GM21786 (cell line): ENCODE measurements around the gene GNPNAT1.
"Not testable (repeated sequence)": the region's sequence is repeated elsewhere in the genome, so short reads cannot be mapped to it uniquely, and the experiment has no call there.

Experiments used
- ATAC-seq: cut with Tn5 transposase; IDR thresholded peaks from one replicate; pipeline ENCODE4 v1.9.1; 2021; ENCODE audit not compliant: unreplicated experiment

GNPNAT1 gene

DNA sequence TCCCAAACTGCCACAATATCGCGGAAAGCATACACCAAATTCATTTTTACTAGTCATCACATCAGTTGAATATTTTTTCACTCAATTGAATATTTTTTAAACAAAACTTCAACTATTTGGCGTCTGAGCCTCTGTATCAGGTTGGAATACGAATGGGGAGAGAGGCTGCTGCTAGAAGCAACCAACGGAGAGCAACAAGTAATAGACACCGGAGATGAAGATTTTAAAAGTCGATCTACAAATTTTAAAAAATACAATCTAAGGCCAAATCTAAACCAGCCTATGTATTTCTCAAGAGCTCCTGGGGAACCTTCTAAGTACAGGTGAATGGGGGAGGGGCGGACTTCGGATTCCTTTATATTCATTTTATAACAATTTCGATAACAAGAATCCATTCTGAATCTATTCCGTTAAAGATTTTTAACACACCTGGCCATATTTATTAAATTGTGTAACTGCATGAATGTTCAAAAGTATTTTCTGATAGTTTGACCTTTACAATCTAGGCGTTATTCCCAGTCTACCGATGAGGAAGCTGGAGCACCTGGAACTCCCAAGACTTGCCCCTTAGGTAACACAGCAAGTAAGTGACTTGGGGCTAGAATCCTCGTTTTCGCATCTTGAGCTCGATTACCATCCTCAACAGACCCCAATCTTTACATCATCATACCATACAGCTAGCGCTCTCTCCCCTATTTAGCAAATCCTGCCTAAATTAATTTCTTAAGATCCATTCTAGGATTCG is 1.2 kb downstream of the GNPNAT1 start:
- no peak for ATAC-seq

DNA sequence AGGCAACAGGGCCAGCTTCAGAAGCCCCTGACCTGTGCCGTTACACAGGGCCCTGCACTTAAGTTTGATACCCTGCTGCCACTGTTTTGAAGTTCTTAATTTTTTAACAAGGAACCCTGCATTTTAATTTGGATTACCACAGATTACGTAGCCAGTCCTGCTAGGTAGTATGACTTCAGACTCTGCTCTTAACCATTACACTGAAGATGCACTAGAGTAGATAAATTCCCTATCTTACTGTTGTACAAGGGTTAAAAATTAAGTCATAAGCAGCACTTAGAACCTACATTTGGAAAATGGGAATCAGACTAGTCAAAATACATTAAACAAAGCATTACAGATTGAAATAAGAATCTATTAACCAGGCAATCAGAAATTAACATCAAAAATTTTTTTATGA is 2.3 kb downstream of the GNPNAT1 start:
- no peak for ATAC-seq

DNA sequence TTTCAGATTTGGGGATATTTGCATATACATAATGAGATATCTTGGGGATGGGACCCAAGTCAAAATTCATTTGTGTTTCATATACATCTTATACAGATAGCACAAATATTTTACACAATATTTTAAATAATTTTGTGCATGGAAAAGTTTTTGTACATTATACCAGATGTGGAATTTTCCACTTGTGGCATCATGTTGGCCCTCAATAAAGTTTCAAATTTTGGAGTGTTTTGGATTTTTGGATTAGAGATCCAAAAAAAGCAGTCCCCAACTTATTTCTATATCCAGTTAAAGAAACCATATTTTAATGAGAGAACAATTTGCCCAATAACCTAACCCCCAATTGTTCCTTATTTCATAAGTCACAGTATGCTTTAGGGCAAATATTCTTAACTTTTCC is 4.5 kb downstream of the GNPNAT1 start:
- no peak for ATAC-seq

DNA sequence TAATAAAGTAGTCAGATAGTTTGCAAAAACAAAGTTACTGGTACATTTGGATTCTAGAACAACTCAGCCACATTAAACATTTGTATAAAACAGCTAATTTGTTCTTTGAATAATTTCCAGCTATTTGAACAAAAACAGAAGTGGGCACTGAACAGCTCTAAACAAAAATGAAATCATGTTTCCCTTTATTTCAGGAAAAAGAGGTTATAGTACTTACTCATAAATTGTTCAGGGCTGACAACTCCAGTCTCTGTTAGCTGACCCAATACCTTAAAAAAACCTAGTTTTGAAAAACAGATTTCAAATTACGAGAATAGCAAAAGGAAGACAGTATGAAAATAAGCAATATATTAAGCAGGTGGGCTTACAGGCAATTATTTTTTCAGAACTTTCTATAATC is 8.2 kb downstream of the GNPNAT1 start:
- ATAC-seq = no peak

DNA sequence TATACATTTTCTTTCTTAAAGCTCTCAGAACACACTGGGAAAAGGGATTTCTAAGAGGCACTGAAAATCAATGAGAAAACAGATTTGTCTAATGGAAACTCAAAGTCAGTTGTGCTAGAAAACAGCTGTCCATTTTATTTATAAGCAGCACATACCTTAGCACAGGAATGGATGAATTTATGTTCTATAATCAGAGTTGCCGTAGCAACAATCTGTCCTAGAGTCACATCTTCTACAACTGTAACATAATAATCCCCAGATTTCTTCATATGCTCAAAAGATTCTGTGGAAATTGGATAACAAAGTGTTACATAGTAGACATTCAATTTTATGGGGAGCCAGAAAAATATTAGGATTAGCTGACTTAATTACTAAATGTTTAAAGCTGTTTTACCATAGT is 9.8 kb downstream of the GNPNAT1 start:
- no peak for ATAC-seq

DNA sequence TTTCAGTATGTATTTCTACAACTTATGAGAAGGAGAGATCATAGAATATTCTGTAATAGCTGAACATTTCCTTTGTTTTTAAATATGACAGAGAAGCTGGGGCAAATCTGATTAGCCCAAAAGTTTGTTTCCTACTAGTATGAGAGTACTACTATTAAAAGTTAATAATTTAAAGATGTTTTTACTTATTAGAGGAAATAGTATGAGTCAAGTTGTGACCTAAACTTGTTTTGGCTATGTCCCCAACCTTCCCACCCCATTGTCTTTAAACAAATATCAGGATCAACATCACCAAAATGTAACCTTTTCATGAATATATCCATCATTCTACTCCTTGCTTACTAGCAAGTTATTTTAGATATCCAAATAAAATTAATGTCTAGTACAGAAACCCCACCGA is 10.5 kb downstream of the GNPNAT1 start:
- ATAC-seq = no peak

DNA sequence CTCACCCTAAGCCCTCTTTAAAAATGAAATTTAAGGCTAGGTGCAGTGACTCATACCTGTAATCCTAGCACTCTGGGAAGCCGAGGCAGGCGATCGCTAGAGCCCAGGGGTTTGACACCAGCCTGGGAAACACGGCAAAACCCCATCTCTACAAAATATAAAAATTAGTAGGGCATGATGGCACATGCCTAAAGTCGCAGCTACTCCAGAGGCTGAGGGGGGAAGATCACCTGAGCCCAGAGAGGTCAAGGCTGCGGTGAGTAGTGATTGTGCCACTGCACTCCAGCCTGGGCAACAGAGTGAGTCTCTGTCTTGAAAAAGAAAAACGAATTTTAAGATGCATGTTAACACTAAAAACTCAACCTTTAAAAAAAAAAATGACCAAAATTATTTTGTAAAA is 12.7 kb downstream of the GNPNAT1 start:
- no peak for ATAC-seq

DNA sequence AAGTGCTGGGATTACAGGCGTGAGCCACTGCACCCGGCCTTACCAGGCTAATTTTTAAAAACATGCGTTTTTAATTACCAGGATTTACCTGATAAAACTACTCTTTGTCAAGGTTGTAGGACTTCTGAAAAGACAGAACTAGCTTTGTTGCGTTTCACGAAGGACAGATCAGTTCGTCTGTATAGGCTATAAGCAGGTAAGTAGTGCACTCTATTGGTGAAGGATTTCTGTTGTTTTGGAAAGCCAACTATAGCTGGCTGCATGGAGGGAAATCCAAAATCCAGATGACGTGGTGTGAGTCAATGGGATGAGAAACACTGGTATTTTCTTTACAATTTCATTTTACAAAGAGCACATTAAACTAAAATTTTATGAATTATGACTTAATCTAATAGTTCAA is 14.6 kb downstream of the GNPNAT1 start:
- no peak for ATAC-seq

DNA sequence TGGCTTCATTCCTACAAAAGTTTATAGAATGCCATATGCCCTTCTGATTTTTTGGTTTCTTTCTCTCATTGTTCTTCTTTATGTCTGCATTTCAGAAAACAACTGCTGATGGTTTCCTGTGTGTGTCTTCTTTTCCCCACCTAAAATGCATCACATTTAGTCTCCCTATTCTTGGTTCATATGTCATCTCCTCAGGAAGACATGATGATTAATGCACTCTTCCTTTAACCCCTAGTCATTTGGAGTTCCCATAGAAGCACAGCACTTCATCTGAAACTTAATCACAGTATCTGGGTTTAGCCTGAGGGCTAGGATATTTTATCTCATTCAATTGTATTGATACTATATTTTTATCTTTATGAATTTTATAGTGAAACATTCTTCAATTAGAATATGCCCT is 21.5 kb downstream of the GNPNAT1 start:
- ATAC-seq = no peak

DNA sequence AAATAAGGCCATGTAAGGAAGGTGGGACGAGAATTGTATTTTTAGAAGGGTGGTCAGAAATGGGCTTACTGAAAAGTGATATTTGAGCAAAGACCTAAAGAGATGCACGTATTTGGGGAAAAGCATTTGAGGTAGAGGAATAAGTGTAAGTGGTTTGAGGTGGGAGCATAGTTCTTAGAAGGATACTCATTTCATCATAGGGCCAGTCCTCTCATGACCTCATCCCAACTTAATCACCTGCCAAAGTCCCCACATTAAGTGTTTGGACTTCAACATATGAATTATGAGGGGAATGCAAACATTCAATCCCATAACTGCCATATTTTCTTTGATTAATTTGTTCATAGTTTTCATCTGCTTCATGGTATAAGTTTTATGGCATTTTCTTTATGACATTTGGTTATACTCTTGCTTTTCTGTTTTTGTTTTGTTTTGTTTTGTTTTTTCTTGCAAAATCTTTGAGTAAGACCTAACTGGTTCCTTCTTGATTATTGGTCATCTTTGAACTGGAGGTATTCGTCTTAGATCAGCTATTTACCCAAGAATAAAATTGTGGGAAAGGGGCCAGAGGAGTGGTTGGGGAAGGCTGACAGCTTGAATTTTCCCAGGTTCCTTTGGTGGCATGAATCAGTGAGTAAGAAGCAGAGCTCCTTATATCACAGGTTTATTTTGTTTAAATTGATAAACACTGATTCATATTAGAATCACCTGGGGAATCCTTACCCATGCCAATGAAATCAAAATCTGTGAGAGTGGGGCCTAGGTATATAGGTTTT is 24.2 kb downstream of the GNPNAT1 start:
- ATAC-seq = no peak

DNA sequence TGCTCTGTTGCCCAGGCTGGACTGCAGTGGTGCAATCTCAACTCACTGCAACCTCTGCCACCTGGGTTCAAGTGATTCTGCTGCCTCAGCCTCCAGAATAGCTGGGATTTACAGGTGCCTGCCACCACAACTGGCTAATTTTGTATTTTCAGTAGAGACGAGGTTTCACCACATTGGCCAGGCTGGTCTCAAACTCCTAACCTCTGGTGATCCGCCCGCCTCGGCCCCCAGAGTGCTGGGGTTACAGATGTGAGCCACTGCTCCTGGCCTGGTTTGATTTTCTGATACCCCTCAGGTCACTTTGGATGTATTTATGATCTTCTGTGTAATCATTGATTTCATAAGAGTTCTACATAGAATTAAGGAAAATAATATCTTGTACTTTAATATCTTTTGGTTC is 28.5 kb downstream of the GNPNAT1 start:
- ATAC-seq = not testable (repeated sequence)

DNA sequence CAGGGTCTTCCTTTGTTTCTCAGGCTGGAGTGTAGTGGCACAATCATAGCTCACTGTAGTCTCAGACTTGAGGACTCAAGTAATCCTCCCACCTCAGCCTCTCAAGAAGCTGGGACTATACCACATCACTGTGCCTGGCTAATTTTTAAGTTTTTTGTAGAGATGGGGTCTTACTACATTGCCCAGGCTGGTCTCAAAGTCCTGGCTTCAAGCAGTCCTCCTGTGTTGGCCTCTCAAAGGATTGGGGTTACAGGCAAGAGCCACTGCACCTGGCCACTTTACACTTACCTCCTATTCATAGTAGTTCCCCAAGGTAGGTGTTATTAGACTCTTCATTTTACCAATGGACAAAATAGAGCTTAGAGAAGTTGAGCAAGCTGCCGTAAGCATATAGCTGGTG is 32.3 kb downstream of the GNPNAT1 start:
- ATAC-seq = no peak

DNA sequence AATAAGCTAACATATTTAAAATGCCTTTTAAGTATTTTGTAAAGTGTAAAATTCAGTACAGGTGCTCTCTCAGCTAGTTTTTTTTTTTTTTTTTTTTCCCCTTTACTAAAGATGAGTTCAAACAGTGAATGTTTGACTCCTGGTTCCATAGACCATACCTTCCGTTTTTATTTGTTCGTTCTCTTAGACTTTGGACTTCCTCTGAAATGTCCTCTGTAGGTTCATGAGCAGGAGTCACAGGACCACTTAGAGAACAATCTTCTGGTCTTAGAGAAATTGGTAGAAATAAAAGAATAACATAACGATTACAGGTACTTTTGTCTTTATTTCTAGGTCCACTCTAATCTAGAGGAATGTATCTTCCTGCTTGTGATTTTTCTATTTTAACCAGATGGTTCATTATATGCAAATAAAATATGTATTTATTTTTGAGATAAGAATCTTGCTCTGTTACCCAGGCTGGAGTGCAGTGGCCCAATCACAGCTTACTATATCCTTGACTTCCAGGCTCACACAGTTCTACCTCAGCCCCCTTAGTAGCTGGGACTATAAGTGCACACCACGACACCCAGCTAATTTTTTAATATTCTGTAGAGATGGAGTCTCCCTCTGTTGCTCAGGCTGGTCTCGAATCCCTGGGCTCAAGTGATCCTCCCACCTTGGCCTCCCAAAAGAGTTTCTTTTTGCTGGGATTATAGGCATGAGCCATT is 35.6 kb downstream of the GNPNAT1 start:
- ATAC-seq = no peak

DNA sequence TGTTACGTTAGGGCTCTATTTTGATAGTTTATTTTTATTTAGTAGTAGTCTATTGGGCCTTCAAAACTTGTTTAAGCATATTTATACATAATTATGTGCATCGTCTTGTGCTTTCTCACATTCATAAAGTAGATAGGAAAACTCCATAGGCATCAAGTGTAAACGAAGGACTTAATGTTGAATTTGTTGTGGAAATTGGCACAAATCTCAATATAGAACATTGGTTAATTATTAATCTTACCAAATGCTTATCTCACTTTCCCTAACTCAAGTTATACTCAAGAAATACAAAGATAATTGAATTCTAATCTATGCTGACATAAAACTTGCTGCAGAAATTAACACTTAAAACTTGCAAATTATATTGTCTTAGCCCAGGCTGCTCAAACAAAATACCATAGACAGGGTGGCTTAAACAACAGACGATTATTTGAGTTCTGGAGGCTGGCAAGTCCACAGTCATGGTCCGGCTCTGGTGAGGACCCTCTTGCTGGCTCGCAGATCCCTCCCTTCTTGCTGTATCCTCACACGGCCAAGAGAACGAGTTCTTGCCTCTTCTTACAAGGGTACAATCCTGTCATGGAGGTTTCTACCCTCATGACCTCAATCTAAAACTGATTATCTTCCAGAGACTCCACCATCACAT is 42.6 kb downstream of the GNPNAT1 start:
- no peak for ATAC-seq

DNA sequence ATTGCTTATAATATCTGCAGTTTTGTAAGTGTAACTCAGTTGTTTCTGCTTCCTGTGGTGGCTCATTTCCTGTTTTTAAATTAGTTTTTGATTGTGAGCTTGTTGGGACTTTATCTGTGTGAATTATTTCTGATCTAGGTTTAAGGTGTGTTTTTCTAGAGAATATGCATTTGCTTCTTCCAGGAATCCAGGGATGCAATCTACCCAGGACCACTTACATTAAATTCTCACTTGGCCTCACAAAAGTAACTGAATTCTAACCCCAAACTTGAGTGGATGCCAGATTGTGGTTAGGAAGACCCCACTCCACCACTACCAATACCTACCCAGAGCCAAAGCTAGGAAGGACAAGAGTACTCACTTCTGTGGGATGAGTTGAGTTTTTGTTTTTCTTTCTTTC is 49.5 kb downstream of the GNPNAT1 start:
- ATAC-seq = peak; percentile 26

DNA sequence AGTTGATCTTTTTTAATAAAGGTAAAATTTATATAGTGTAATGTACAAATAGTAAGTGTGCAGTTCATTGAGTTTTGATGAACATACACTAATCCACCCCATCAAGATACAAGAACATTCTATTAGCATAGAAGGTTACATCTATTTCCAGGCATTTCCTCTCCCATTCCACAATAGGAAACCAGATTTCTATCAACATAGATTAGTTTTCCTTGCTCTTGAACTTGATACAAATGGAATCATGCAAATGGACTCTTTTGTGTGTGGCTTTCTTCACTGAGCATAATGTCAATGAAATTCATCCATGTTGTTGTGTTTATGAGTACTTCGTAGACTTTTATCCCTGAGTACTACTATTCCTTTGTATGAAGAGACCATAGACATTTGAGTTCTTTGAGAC is 50.7 kb downstream of the GNPNAT1 start:
- no peak for ATAC-seq

DNA sequence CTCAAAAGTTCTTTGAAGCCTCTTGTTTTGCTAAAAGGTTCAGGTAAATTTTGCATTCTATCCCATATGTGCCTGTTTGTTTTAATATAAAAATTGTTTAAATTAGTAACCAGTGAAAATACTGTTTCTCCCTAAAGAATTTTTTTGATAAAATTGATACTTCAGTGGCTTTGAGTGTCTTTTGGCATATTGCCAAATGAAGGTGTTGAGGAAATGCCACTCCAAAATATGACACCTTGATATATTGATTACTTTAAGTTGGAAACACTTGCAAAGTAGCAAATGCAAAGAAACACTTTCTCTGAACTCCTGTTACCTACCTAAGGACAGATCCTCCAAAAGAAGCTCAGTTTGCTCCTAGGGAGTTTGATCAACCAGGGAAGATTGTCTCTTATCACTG is 53.0 kb downstream of the GNPNAT1 start:
- ATAC-seq = no peak

DNA sequence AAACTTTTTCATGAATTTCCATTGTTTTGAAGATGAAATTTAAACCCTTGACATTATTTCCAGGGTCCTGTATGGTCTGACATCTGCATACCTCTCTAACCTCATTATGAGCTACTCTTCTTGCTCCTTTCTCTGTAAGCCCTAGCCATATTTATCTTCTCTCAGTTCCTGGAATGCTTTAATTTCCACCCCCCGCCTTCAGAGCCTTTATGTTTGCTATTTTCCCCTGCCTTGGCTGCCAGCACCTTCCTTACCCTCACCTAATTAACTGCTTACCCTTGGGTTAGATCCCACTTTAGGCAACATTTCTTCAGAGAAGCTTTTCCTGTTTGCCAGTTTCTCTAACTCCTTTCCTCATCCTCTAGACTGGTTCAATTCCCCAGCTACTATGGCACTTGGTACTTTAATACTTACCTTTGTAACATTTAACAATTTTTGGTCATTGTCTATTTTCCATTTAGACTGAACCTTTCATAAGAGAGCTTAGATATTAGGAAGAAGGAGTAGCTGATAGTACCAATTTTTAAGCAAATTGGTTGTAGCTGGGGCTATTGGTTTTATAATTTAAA is 55.4 kb downstream of the GNPNAT1 start:
- no peak for ATAC-seq

DNA sequence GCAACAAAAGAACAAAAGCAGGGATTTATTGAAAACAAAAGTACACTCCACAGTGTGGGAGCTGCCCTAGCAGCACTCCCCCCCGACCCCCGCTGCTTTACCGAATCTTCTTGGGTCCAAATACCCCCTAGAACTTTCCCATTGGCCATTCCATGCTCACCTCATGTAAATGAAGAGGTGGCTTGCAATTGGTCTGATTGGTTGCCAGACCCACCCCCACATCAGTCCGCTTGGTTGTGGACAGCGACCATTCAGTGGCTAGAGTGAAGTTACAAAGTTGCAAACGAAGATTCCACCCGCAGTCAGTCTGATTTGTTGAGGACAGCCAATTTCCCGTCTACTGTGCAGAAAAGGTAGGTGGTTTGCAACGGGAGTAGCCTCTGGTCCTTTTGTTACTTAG is 57.6 kb downstream of the GNPNAT1 start:
- no peak for ATAC-seq

DNA sequence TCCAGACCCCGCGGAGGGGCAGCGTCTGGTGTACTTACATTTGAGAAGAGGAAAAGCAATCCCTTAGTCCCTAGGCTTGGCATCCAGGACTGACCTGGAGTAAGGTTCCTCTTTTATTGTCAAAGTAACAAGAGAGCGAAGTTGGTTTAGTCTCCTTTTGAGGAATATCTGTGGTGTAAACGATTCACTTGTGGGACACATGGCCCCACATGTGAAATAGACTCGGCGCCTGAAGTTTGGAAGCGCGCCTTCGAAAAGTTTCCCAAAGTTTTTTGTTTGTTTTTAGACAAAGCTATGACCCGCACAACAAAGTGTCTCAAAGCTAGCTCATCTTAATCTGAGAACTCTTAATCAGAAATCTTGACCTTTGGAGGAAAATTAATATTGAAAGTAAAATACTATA is 60.7 kb downstream of the GNPNAT1 start:
- ATAC-seq = no peak
